Neural crest cell (in vitro differentiated cells): ENCODE results near the gene ATP6V0E2. TPM values are rescaled to one million over a fixed set of nuclear protein-coding genes. Genes with fewer than 3 reads are reported as not detected.

Source experiments
- DNase-seq: peaks from one replicate; pipeline ENCODE4 v3.0.0; 2021; ENCODE audit warnings: low read depth, mixed read lengths, low spot score
- H3K27ac Mint-ChIP-seq: one replicate; pipeline ENCODE4 v1.8.0; 2021; ENCODE audit warnings: mild to moderate bottlenecking, mixed read lengths; ENCODE audit not compliant: unreplicated experiment
- H3K27me3 Mint-ChIP-seq: 2 replicates; pipeline ENCODE4 v1.8.0; 2021; ENCODE audit warnings: low read depth, mild to moderate bottlenecking, mixed read lengths
- H3K36me3 Mint-ChIP-seq: 2 replicates; pipeline ENCODE4 v1.8.0; 2021; ENCODE audit warnings: low read depth, mild to moderate bottlenecking, mixed read lengths
- H3K4me1 Mint-ChIP-seq: 2 replicates; pipeline ENCODE4 v1.8.0; 2021; ENCODE audit warnings: mixed read lengths
- H3K4me3 Mint-ChIP-seq: one replicate; pipeline ENCODE4 v1.8.0; 2021; ENCODE audit warnings: mild to moderate bottlenecking, mixed read lengths
- H3K9me3 Mint-ChIP-seq: 2 replicates; pipeline ENCODE4 v1.8.0; 2021; ENCODE audit warnings: mixed read lengths
- CTCF ChIP-seq: fragments of 200-600 bp; sonication (generic); conservative IDR thresholded peaks from 2 replicates; pipeline ENCODE4 v1.5.0; 2021; ENCODE audit warnings: antibody characterized with exemption, mild to moderate bottlenecking
- total RNA-seq: library from RNA; stranded (reverse); gene quantifications from 2 replicates; pipeline ENCODE4 v1.2.1, GENCODE V29; 2021

The ATP6V0E2 gene
- total RNA-seq, 1 donor from 2014 or later: 87.4 TPM

- H3K27me3 Mint-ChIP-seq: no peaks in the 10 kb centered on the region
- no peak for DNase-seq
- peaks cover 4% of the 10 kb centered on the region for H3K36me3 Mint-ChIP-seq
Observed at GRCh38 chr7:149861728-149862045, 12.1 kb upstream of the ATP6V0E2 start.

GRCh38 chr7:149862156-149862555 lies 11.6 kb upstream of the ATP6V0E2 start:
- no peak for DNase-seq
- TF ChIP-seq CTCF: no peak
- Mint-ChIP-seq H3K36me3 (peaks cover 4% of the 10 kb centered on the region), H3K9me3 (no peaks in the 10 kb centered on the region), H3K27ac (no peak overlapping the region), H3K4me3 (no peak overlapping the region), H3K4me1 (no peaks in the 10 kb centered on the region), H3K27me3 (no peaks in the 10 kb centered on the region)

More at GRCh38 chr7:149861728-149862045, 12.1 kb upstream of the ATP6V0E2 start:
- no peaks in the 10 kb centered on the region for H3K4me1 Mint-ChIP-seq
- no peak overlapping the region for H3K27ac Mint-ChIP-seq
- no peak overlapping the region for H3K4me3 Mint-ChIP-seq
- no peak for TF ChIP-seq CTCF
- no peaks in the 10 kb centered on the region for H3K9me3 Mint-ChIP-seq

GRCh38 chr7:149863500-149863899 lies 10.3 kb upstream of the ATP6V0E2 start:
- no peaks in the 10 kb centered on the region for H3K4me1 Mint-ChIP-seq
- H3K27ac Mint-ChIP-seq: no peak overlapping the region
- H3K4me3 Mint-ChIP-seq: no peak overlapping the region
- no peaks in the 10 kb centered on the region for H3K27me3 Mint-ChIP-seq
- no peak for TF ChIP-seq CTCF
- no peaks in the 10 kb centered on the region for H3K9me3 Mint-ChIP-seq
- DNase-seq: no peak
- peaks cover 4% of the 10 kb centered on the region for H3K36me3 Mint-ChIP-seq

- Mint-ChIP-seq H3K4me1 (no peaks in the 10 kb centered on the region), H3K36me3 (peaks cover 4% of the 10 kb centered on the region), H3K27ac (no peak overlapping the region), H3K27me3 (no peaks in the 10 kb centered on the region), H3K9me3 (no peaks in the 10 kb centered on the region), H3K4me3 (no peak overlapping the region)
- no peak for TF ChIP-seq CTCF
- DNase-seq: no peak
Observed at GRCh38 chr7:149864023-149864422, 9.7 kb upstream of the ATP6V0E2 start.

- no peak for TF ChIP-seq CTCF
- Mint-ChIP-seq H3K36me3 (peaks cover 4% of the 10 kb centered on the region), H3K4me3 (no peak overlapping the region), H3K4me1 (no peaks in the 10 kb centered on the region), H3K27ac (no peak overlapping the region), H3K9me3 (no peaks in the 10 kb centered on the region), H3K27me3 (no peaks in the 10 kb centered on the region)
- DNase-seq: no peak
Observed at GRCh38 chr7:149864751-149865150, 9.0 kb upstream of the ATP6V0E2 start.

- Mint-ChIP-seq H3K9me3 (no peaks in the 10 kb centered on the region), H3K4me1 (no peaks in the 10 kb centered on the region), H3K36me3 (no peaks in the 10 kb centered on the region), H3K4me3 (no peak overlapping the region), H3K27me3 (no peaks in the 10 kb centered on the region), H3K27ac (no peak overlapping the region)
- no peak for TF ChIP-seq CTCF
- DNase-seq: no peak
Observed at GRCh38 chr7:149865437-149865836, 8.3 kb upstream of the ATP6V0E2 start.
